MCF 10A (cell line): Measurements from ENCODE around the gene ZNF536. TPM values are rescaled to one million over a fixed set of nuclear protein-coding genes. Genes with fewer than 3 reads are reported as not detected.

ENCODE experiments used
- BruUV-seq: library from RNA; stranded (reverse); fragments of 400-500 nt; replicated peaks from 2 replicates; lab custom pipeline; 2021; lab: Mats Ljungman, UMichigan
- CTCF ChIA-PET: fragments of 300-600 bp; sonication (Branson Sonifier 250); formaldehyde crosslinking; extraction: SDS; loops from one replicate; lab custom pipeline; 2021; ENCODE audit warnings: antibody characterized with exemption, inconsistent platforms; lab: Yijun Ruan, JAX
- POLR2A ChIA-PET: fragments of 300-600, 350-650 bp; sonication (Branson Sonifier 250); formaldehyde crosslinking; extraction: SDS; loops from one replicate; lab custom pipeline; 2020; ENCODE audit warnings: antibody characterized with exemption, inconsistent platforms; lab: Yijun Ruan, JAX
- DNase-seq: peaks from one replicate; pipeline ENCODE4 v3.0.0-alpha.2; 2018; ENCODE audit not compliant: unreplicated experiment
- H3K27ac Mint-ChIP-seq: one replicate; pipeline ENCODE4 v1.8.0; 2022; ENCODE audit warnings: mild to moderate bottlenecking, low read depth, mixed read lengths; ENCODE audit not compliant: unreplicated experiment
- H3K27me3 Mint-ChIP-seq: one replicate; pipeline ENCODE4 v1.8.0; 2022; ENCODE audit warnings: mixed read lengths; ENCODE audit not compliant: insufficient read depth, unreplicated experiment
- H3K36me3 Mint-ChIP-seq: one replicate; pipeline ENCODE4 v1.8.0; 2022; ENCODE audit warnings: mild to moderate bottlenecking, moderate library complexity, mixed read lengths; ENCODE audit not compliant: insufficient read depth, unreplicated experiment
- H3K4me1 Mint-ChIP-seq: one replicate; pipeline ENCODE4 v1.8.0; 2022; ENCODE audit warnings: mixed read lengths; ENCODE audit not compliant: insufficient read depth, unreplicated experiment
- H3K4me3 Mint-ChIP-seq: one replicate; pipeline ENCODE4 v1.8.0; 2022; ENCODE audit warnings: mild to moderate bottlenecking, moderate library complexity, mixed read lengths; ENCODE audit not compliant: unreplicated experiment
- H3K9me3 Mint-ChIP-seq: one replicate; pipeline ENCODE4 v1.8.0; 2022; ENCODE audit warnings: mixed read lengths; ENCODE audit not compliant: unreplicated experiment
- CTCF ChIP-seq: fragments of 200-600 bp; IDR thresholded peaks from one replicate; pipeline ENCODE4 v1.8.0; 2022; ENCODE audit warnings: antibody characterized with exemption, mild to moderate bottlenecking; ENCODE audit not compliant: unreplicated experiment
- intact Hi-C: fragments of 100-400 bp; cut with micrococcal nuclease; formaldehyde crosslinking; loops from 2 replicates; pipeline ENCODE4 v1.14.1; 2022
- total RNA-seq: library from RNA; stranded (reverse); gene quantifications from 2 replicates; pipeline ENCODE4 v1.2.3, GENCODE V29; 2022

The ZNF536 gene
- total RNA-seq, 1 experiment from 2014 or later: not detected

DNA sequence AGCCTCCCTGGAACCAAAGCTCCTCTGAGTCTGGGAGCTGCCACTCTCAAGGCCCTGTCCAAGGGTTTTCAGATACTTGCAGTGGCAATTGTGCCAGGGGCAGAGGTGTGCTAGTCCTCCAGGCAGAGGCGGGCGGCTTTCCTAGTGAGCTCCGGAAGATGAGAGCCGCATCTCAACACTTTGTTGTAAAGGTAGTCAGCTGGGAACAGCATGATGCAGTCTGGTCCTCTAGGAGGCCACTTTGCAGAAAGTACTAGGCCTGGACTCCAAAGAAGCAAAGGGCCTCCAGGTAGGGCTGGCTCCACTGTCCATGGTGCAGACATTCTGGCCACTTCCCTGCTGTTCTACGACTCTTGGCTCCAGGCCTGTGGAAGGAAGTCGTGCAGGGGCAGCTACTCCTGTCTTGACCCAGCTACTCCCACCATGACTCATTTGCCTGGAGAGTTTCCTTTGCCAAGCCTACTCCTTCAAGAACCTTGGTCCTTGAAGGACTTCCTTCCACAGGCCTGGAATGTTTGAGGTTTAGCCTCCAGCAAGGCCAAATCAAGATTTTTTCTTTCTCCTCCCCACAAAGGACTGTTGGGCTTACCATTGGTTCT is 9.9 kb upstream of the ZNF536 start:
- Mint-ChIP-seq H3K27ac (no peak overlapping the region), H3K36me3 (no peaks in the 10 kb centered on the region), H3K9me3 (peaks cover 39% of the 10 kb centered on the region), H3K27me3 (no peaks in the 10 kb centered on the region), H3K4me1 (no peaks in the 10 kb centered on the region), H3K4me3 (no peak overlapping the region)
- no peak for DNase-seq
- no TSS peak for BruUV-seq
- intact Hi-C loops: no loop called here
- POLR2A ChIA-PET: no interaction called here
- TF ChIP-seq CTCF: no peak
- CTCF ChIA-PET: interaction anchor here (0.5 kb wide), 2 partner anchors 1045 to 1814 kb away, joined by 3 read pairs; no protein-coding TSS in a partner anchor

DNA sequence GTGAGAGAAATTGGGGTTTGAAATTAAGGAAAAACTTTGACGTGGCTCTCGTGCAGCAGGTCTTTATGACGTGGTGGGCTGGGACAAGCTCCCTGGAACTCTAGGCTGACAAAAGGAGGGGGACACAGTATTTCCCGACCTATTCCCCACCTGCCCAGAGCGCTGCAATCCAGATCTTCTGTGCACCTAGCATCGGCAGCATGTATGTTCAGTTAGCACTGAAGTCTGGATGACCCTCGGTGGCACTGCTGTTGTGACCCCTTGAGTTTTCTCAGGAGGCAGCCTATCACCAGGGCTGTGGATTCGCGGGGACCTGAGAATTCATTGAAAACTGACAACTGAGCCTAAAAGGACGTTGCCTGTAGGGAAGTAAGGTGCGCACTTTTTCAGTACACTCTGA is 9.1 kb upstream of the ZNF536 start:
- POLR2A ChIA-PET: no interaction called here
- Mint-ChIP-seq H3K4me3 (no peak overlapping the region), H3K9me3 (peaks cover 44% of the 10 kb centered on the region), H3K27me3 (no peaks in the 10 kb centered on the region), H3K36me3 (no peaks in the 10 kb centered on the region), H3K4me1 (no peaks in the 10 kb centered on the region), H3K27ac (no peak overlapping the region)
- intact Hi-C loops: no loop called here
- no TSS peak for BruUV-seq
- CTCF ChIA-PET: no interaction called here
- no peak for DNase-seq
- TF ChIP-seq CTCF: no peak

- no TSS peak for BruUV-seq
- ChIA-PET POLR2A (no interaction called here), CTCF (no interaction called here)
- no peak for DNase-seq
- intact Hi-C loops: no loop called here
- peaks cover 49% of the 10 kb centered on the region for H3K9me3 Mint-ChIP-seq
- no peak for TF ChIP-seq CTCF
- no peak overlapping the region for H3K27ac Mint-ChIP-seq
- H3K36me3 Mint-ChIP-seq: no peaks in the 10 kb centered on the region
- H3K27me3 Mint-ChIP-seq: no peaks in the 10 kb centered on the region
- no peak overlapping the region for H3K4me3 Mint-ChIP-seq
- no peaks in the 10 kb centered on the region for H3K4me1 Mint-ChIP-seq
These were observed 7.1 kb upstream of the ZNF536 start for GRCh38 chr19:30364866-30365800.

DNA sequence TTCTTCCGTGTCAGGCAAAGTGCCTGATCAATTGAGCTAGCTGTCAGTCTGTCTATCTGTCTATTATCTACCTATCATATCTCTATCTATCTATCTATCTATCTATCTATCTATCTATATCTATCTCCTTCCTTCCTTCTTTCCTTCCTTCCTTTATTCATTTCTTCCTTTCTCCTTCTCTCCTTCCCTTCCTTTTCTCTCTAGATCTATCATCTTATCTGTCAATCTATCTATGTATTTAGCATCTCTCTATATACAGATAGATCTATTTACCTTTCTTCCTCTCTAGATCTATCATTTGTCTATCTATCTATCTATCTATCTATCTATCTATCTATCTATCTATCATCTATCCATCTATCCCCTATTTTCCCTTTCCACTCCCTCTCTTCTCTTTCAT is 5.9 kb upstream of the ZNF536 start:
- no peak for DNase-seq
- H3K4me1 Mint-ChIP-seq: no peaks in the 10 kb centered on the region
- H3K27ac Mint-ChIP-seq: no peak overlapping the region
- BruUV-seq: no TSS peak
- TF ChIP-seq CTCF: no peak
- ChIA-PET POLR2A (no interaction called here), CTCF (interaction anchor here (0.7 kb wide), 1 partner anchor 152 kb away, joined by 6 read pairs; no protein-coding TSS in a partner anchor)
- H3K4me3 Mint-ChIP-seq: no peak overlapping the region
- H3K27me3 Mint-ChIP-seq: no peaks in the 10 kb centered on the region
- intact Hi-C loops: no loop called here
- H3K36me3 Mint-ChIP-seq: no peaks in the 10 kb centered on the region
- H3K9me3 Mint-ChIP-seq: peaks cover 44% of the 10 kb centered on the region
